ENCODE measurements around the gene MIGA2. TPM values are rescaled to one million over a fixed set of nuclear protein-coding genes. Genes with fewer than 3 reads are reported as not detected.

The MIGA2 gene
- total and polyA plus RNA-seq, 2 of the 8 experiments (the other 6 are each of a cell fraction or from before 2014, with no cell fraction given), result 24.6 to 39.0 TPM

DNA sequence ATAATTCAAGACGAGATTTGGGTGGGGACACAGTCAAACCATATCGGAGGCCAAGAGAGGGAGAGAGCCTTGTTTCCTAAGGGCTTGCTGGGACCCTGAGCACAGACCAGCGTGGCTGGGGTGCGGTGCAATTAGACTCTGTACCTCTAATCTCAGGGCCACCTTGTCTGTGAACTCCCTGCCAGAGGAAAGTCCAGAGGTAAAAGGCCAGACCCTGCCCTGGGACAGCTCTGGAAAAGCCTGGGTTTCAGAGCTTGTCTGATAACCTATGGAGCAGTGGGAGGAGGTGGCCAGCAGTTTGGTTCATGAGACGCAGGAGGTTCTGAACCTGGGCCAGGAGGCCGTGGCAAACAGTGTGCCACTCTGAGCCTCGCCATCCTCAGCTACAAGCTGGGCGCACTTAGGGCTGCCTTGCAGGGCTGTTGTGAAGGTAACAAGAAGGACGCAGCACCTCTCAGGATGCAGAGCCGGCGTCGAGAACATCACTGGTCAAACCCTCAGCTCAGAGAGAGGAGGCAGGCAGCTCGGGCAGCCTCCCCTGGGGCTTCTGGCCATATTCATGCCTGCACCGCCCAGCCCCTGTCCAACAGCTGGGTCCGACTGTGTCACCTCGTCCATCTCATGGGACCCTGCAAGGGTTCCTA, 39.7 kb downstream of the MIGA2 start (continued):
- TF ChIP-seq GABPA (IDR thresholded peaks at IDR 0.05; ENCODE audit: borderline replicate concordance, insufficient read depth, low read length) (no peak), TCF12 (IDR thresholded peaks at IDR 0.05; ENCODE audit: low read depth, low read length) (no peak), YY1 (IDR thresholded peaks at IDR 0.05; ENCODE audit: low read depth, low read length) (no peak), GTF2F1 (IDR thresholded peaks at IDR 0.05; ENCODE audit: borderline replicate concordance, low read depth, low read length) (no peak)

Measured in H1 (cell line).